Mesendoderm (in vitro differentiated cells): ENCODE data around the gene PTDSS2.
A peak's percentile ranks its signal among the peaks of the same experiment; 100 is the strongest.

Experiments used
- DNase-seq: peaks from one replicate; pipeline ENCODE4 v3.0.0; 2013
- H2AK5ac ChIP-seq: 2 replicates; pipeline ENCODE4 v1.6.1; 2013; ENCODE audit warnings: low read length, inconsistent platforms
- H2BK120ac ChIP-seq: 2 replicates; pipeline ENCODE4 v1.6.1; 2013; ENCODE audit warnings: low read depth, mild to moderate bottlenecking, low read length, moderate library complexity, mixed read lengths
- H2BK15ac ChIP-seq: replicated peaks from 2 replicates; pipeline ENCODE4 v1.6.1; 2013; ENCODE audit warnings: low read depth, mild to moderate bottlenecking, moderate library complexity
- H2BK5ac ChIP-seq: 2 replicates; pipeline ENCODE4 v1.6.1; 2013; ENCODE audit warnings: low read length, inconsistent platforms
- H3K18ac ChIP-seq: 2 replicates; pipeline ENCODE4 v1.6.1; 2013; ENCODE audit warnings: mild to moderate bottlenecking, low read length, mixed read lengths
- H3K23ac ChIP-seq: one replicate; pipeline ENCODE4 v1.6.1; 2013; ENCODE audit warnings: low read length
- H3K27ac ChIP-seq: 2 replicates; pipeline ENCODE4 v1.5.1; 2013; ENCODE audit warnings: low read depth, mild to moderate bottlenecking, inconsistent platforms, low read length, moderate library complexity
- H3K27me3 ChIP-seq: 2 replicates; pipeline ENCODE4 v1.6.1; 2013; ENCODE audit warnings: low read length, control low read depth, mild to moderate bottlenecking, inconsistent platforms; ENCODE audit not compliant: insufficient read depth, poor library complexity
- H3K36me3 ChIP-seq: 2 replicates; pipeline ENCODE4 v1.6.1; 2013; ENCODE audit warnings: low read length, inconsistent platforms; ENCODE audit not compliant: control insufficient read depth, insufficient read depth
- H3K4ac ChIP-seq: one replicate; pipeline ENCODE4 v1.6.1; 2013; ENCODE audit warnings: low read depth, mild to moderate bottlenecking, low read length, moderate library complexity
- H3K4me1 ChIP-seq: 2 replicates; pipeline ENCODE4 v1.6.1; 2013; ENCODE audit warnings: low read depth, low read length, inconsistent platforms; ENCODE audit not compliant: control insufficient read depth
- H3K4me2 ChIP-seq: 2 replicates; pipeline ENCODE4 v1.6.1; 2013; ENCODE audit warnings: low read length
- H3K4me3 ChIP-seq: 2 replicates; pipeline ENCODE4 v1.5.1; 2013; ENCODE audit warnings: mild to moderate bottlenecking, low read length
- H3K56ac ChIP-seq: one replicate; pipeline ENCODE4 v1.6.1; 2013; ENCODE audit warnings: low read length
- H3K79me1 ChIP-seq: 2 replicates; pipeline ENCODE4 v1.6.1; 2013; ENCODE audit warnings: low read length, inconsistent platforms
- H3K79me2 ChIP-seq: 2 replicates; pipeline ENCODE4 v1.6.1; 2013; ENCODE audit warnings: mild to moderate bottlenecking, low read length; ENCODE audit not compliant: control insufficient read depth, insufficient read depth
- H3K9ac ChIP-seq: 2 replicates; pipeline ENCODE4 v1.6.1; 2013; ENCODE audit warnings: low read length, inconsistent platforms
- H4K5ac ChIP-seq: one replicate; pipeline ENCODE4 v1.6.1; 2013; ENCODE audit warnings: low read length
- H4K8ac ChIP-seq: one replicate; pipeline ENCODE4 v1.6.1; 2013; ENCODE audit warnings: low read depth, mild to moderate bottlenecking, control low read depth, low read length, moderate library complexity
- WGBS: extraction: QIAGEN DNeasy Blood & Tissue Kit; methylation state at CpG from one replicate; pipeline ENCODE4 v1.1.7; 2013; ENCODE audit warnings: low lambda C conversion rate, missing lambda C conversion rate; ENCODE audit not compliant: insufficient coverage; ENCODE audit errors: extremely low coverage; 5-methylcytosine and 5-hydroxymethylcytosine counted together

Gene PTDSS2

DNA sequence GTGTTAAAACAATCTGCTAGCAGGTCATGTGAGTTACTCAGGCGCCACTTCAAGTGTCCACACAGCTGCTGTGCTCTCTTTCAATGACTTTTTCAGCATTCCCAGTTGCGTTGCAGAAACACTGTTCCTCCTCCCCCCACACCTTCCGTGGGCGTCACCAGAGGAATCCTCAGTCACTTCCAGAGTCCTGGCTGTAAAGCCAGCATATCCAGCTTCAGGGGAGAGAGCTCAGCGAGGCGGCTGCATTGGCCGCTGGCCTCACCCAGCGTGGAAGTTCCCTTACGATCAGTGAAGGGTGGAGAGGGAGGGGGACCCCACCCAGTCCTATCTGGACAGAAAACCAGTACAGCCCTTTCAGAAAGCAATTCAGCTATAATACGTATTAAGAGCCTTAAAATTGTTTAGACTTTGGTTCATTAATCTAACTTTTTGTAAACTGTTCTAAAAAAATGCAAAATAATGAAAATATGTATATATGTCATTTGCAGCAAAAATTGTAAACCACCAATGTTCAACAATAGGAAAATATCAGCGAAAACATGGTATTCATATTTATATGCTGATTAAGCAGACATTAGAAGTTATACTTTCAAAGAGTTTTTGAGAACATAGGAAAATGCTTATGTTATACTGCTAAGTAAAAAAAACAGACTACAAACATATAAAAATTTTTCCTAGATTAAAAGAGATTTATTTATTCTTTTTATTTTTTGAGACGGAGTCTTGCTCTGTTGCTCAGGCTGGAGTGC lies 5.5 kb upstream of the PTDSS2 start:
- H3K4me2 ChIP-seq, result no peak overlapping the region
- no CpG with 5 or more reads among the region's 12 CpGs for WGBS
- no peak overlapping the region for H4K5ac ChIP-seq
- no peak overlapping the region for H3K23ac ChIP-seq
- no peak overlapping the region for H2BK5ac ChIP-seq
- no peaks in the 10 kb centered on the region for H3K79me2 ChIP-seq
- no peaks in the 10 kb centered on the region for H3K36me3 ChIP-seq
- H3K56ac ChIP-seq, result no peak overlapping the region
- no peak overlapping the region for H3K27ac ChIP-seq
- no peak overlapping the region for H2BK120ac ChIP-seq
- no peaks in the 10 kb centered on the region for H3K4me1 ChIP-seq
- no peaks in the 10 kb centered on the region for H3K27me3 ChIP-seq
- no peak overlapping the region for H2BK15ac ChIP-seq
- no peak overlapping the region for H4K8ac ChIP-seq
- H3K18ac ChIP-seq, result no peak overlapping the region
- no peak overlapping the region for H3K9ac ChIP-seq
- no peak overlapping the region for H3K4ac ChIP-seq
- peaks cover 2% of the 10 kb centered on the region for H3K79me1 ChIP-seq
- no peak for DNase-seq
- no peak overlapping the region for H2AK5ac ChIP-seq
- no peak overlapping the region for H3K4me3 ChIP-seq

DNA sequence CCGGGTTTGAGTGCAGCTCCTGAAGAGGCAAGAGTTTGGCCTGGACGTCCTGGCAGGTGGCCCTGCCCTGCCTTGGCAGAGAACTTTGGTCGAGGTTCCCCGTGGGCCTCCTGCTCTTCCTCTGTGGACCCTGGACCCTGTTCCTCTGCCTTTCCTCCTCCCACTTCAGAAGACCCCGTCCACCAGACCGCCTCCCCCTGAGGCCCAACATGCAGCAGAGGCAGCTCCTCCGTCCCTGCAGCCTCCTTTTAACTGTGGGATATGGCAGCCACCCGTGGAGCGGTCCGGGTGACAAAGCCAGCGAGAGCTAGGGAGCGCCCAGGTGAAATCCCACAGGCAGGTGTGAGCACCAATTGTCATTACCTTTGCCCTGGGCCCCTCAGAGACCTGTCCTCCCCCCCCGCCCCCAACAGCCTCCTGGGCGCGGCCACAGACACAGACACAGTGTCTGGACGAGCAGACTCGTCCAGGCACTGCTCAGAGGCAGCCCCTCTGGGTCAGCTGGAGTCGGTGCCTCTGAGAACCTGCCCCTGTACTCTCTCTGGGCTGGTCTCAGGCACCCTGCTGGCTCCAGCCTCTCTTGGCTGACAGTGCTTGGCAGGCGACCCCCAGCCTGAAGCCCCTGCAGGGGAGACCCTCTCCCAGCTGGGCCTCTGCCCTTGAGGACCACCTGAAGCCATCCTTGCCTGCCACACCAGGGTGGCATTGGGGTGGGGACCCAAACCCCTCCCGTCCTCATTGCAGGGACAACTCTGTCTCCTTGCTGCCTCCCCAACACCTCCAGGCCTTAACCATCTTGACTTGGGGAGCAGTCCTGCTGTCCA lies 4.1 kb upstream of the PTDSS2 start:
- Histone ChIP-seq H2AK5ac (no peak overlapping the region), H3K4ac (no peak overlapping the region), H3K56ac (no peak overlapping the region), H2BK120ac (no peak overlapping the region), H3K79me1 (peaks cover 4% of the 10 kb centered on the region), H3K36me3 (no peaks in the 10 kb centered on the region), H3K27ac (no peak overlapping the region), H3K4me1 (no peaks in the 10 kb centered on the region), H3K27me3 (no peaks in the 10 kb centered on the region), H3K23ac (no peak overlapping the region), H3K9ac (no peak overlapping the region), H3K4me2 (no peak overlapping the region), H2BK5ac (no peak overlapping the region), H2BK15ac (no peak overlapping the region), H3K4me3 (no peak overlapping the region), H4K8ac (no peak overlapping the region), H3K79me2 (peaks cover under 1% of the 10 kb centered on the region), H3K18ac (no peak overlapping the region), H4K5ac (no peak overlapping the region)
- WGBS, result no CpG with 5 or more reads among the region's 20 CpGs
- DNase-seq, result no peak

DNA sequence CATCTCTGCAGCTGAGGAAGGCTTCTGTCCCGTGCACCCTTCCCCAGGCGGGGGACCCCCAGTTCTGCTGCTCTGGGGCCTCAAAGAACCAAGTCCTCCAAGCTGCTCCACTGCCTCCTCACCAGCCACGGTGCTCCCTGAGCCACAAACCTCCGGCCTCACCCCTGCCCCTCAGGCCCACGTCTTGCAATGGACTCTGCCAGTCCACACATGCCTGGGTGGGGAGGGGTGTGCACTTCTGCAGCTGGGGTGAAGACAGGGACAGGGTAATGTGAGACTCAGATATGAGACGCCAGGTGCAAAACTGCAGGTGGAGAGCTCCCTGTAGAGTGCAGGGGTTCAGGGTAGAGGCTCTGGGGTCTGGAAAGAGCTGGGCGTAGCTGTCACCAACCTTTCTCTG lies 3.2 kb upstream of the PTDSS2 start:
- WGBS, result no CpG with 5 or more reads among the region's 7 CpGs
- Histone ChIP-seq H2BK120ac (no peak overlapping the region), H3K27me3 (no peaks in the 10 kb centered on the region), H2BK15ac (no peak overlapping the region), H3K56ac (no peak overlapping the region), H3K79me1 (peaks cover 6% of the 10 kb centered on the region), H3K9ac (no peak overlapping the region), H3K36me3 (no peaks in the 10 kb centered on the region), H3K79me2 (peaks cover 9% of the 10 kb centered on the region), H4K8ac (no peak overlapping the region), H3K4me1 (no peaks in the 10 kb centered on the region), H3K18ac (no peak overlapping the region), H2AK5ac (no peak overlapping the region), H3K4ac (no peak overlapping the region), H3K27ac (no peak overlapping the region), H2BK5ac (no peak overlapping the region), H3K23ac (no peak overlapping the region), H3K4me2 (no peak overlapping the region), H3K4me3 (no peak overlapping the region), H4K5ac (no peak overlapping the region)
- no peak for DNase-seq

DNA sequence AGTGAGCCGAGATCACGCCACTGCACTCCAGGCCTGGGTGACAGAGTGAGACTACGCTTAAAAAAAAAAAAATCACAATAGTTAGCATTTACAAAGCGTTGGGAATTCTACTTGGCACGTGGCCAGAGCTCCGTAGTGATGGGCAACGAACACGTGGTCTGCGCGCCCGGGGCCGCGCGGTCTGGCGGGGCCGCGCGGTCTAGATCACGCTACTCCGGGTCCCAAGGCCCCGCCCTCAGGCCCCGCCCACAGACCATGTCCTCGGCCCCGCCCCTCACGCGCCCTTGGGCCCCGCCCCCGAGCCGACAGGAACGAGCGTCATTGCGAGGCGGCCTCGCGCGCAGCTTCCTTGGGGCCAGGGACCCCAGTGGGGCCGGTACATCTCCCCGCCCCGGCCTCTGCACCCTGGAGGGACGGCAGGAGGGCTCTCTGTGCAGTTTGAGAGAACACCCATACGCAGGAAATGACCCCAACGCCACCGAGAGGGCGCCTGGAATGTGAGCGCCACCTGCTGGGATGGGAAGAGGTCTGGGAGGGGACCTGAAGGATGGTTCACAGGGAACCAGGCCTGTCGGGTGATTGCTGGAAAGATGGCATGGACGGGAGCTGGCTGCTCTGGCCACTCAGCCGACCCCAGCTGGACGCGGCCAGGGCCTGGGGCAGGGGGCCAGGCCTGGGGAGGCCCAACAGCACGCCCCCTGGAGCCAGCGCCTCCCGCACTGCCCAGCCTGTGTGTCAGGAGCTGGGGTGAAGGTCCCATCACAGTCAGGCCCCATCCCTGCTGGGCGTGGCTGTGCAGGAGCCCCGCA lies 2.0 kb upstream of the PTDSS2 start:
- H3K79me1 ChIP-seq, result peaks cover 12% of the 10 kb centered on the region
- H3K4me2 ChIP-seq, result peak overlapping the region; percentile 48
- no peak overlapping the region for H2BK15ac ChIP-seq
- peak overlapping the region; percentile 65 for H3K4ac ChIP-seq
- no peak overlapping the region for H4K8ac ChIP-seq
- peak overlapping the region; percentile 83 for H3K9ac ChIP-seq
- DNase-seq, result peak; percentile 94
- no peaks in the 10 kb centered on the region for H3K4me1 ChIP-seq
- H3K18ac ChIP-seq, result no peak overlapping the region
- H2BK120ac ChIP-seq, result no peak overlapping the region
- peak overlapping the region; percentile 65 for H3K4me3 ChIP-seq
- no peaks in the 10 kb centered on the region for H3K27me3 ChIP-seq
- peak overlapping the region; percentile 85 for H3K56ac ChIP-seq
- H2AK5ac ChIP-seq, result no peak overlapping the region
- peak overlapping the region; percentile 54 for H2BK5ac ChIP-seq
- H4K5ac ChIP-seq, result no peak overlapping the region
- peaks cover 1% of the 10 kb centered on the region for H3K36me3 ChIP-seq
- peak overlapping the region; percentile 8 for H3K27ac ChIP-seq
- WGBS, result no CpG with 5 or more reads among the region's 55 CpGs
- H3K23ac ChIP-seq, result no peak overlapping the region
- peaks cover 19% of the 10 kb centered on the region for H3K79me2 ChIP-seq

DNA sequence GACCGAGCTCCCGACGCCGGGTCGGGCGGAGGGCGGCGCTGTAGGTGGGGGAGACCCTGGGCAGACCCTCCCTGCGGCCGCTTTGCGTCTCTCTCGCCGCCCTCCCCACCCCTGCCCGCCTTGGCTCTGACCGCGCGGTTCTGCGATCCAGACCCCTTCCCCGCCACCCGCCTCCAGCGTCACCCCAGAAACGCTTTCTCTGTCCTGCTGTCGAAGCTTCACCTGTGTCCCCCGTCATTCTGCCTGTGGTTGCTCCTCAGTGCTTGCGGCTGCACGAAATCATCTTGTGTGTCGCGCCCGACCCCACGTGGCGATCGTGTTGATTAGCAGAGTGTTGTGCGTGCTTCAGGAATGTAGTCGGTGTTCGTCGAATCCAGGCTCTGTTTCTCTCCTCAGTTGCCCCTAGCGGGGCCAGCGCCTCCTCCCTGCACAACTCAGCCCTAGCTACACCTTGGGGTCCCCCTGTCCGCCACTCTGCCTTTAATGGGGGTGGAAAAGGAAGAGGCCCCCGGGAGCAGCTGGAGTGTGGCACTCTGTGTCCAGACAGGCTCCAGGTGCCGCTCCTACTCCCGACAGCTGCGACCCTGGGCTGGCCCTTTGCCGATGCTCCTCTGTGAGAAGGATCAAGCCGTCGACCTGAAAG lies 851 bp downstream of the PTDSS2 start:
- peak; percentile 84 for DNase-seq
- no peak overlapping the region for H2AK5ac ChIP-seq

More for the DNA sequence above, 851 bp downstream of the PTDSS2 start:
- no peak overlapping the region for H4K5ac ChIP-seq
- peaks cover 1% of the 10 kb centered on the region for H3K36me3 ChIP-seq
- no peak overlapping the region for H2BK15ac ChIP-seq
- H3K4me2 ChIP-seq, result peak overlapping the region; percentile 76
- no peak overlapping the region for H3K18ac ChIP-seq
- H3K4ac ChIP-seq, result no peak overlapping the region
- no peak overlapping the region for H4K8ac ChIP-seq
- H3K9ac ChIP-seq, result peak overlapping the region; percentile 88
- no peak overlapping the region for H3K27ac ChIP-seq
- no peak overlapping the region for H2BK5ac ChIP-seq
- H3K23ac ChIP-seq, result no peak overlapping the region
- no CpG with 5 or more reads among the region's 46 CpGs for WGBS
- H3K56ac ChIP-seq, result peak overlapping the region; percentile 93
- no peaks in the 10 kb centered on the region for H3K4me1 ChIP-seq
- H3K27me3 ChIP-seq, result no peaks in the 10 kb centered on the region
- peak overlapping the region; percentile 67 for H3K4me3 ChIP-seq
- H3K79me2 ChIP-seq, result peaks cover 44% of the 10 kb centered on the region
- H3K79me1 ChIP-seq, result peaks cover 26% of the 10 kb centered on the region
- H2BK120ac ChIP-seq, result no peak overlapping the region
